Measurements from ENCODE around the gene FIBP.
A peak's percentile ranks its signal among the peaks of the same experiment; 100 is the strongest.

FIBP gene

DNA sequence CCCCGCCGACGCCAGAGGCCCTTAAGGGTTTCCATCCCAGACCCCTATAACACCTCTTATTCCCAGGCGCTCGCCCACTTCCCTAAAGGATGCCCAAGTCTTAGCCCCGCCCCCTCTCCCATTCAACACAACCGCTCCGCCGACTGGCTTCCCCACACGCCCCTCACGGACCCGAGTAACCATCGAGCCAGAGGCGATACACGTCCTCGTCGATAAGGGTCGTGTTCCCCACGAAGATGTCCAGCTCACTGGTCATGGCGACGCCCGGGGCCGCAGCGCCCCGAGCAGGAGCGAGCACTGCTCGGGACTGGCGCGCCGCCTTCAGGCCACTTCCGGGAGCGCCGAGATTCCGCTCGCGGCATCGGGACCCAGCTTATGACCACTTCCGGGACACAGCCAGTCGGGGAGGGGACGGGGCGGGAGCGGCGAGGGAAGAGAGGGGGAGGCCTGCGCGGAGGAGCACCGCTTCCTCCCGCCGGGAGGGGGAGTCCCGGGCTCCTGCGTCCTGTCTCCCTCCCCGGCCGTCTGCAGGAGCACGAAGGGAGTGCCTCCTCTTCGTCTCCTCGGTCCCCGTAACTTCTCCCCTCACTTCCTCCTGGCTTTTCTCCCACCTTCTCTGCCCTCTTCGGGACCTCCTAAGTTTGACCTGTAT lies at the start of gene FIBP:
Gene FIBP (minus strand): TSS at position 309 of the 652 bp plus-strand sequence. CDS start 53 bp downstream, at position 256.
- FAIRE-seq (peak; percentile 98), DNase-seq (ENCODE audit: insufficient read length, low spot score) (peak; percentile 99)

DNA sequence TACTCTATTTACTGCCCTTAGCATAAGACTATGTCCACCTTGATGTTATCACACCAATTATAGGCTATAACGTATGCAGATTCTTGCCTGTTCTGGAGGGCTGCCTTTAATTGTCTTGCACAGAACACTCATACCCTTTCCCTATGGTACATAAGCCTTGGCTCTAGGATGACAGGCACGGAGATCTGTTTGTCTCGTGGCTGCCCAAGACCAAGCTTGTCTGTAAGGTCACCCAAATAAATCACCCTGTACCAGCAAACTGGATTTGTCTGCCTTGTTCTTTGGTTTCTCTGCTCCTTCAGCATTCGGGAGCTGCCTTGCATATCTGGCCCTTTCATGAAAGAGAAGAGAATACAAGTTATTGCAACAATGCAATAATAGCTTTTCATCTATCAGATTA lies 49.5 kb upstream of the FIBP start:
- DNase-seq (ENCODE audit: insufficient read length, low spot score) (no peak), FAIRE-seq (peak; percentile 72)

DNA sequence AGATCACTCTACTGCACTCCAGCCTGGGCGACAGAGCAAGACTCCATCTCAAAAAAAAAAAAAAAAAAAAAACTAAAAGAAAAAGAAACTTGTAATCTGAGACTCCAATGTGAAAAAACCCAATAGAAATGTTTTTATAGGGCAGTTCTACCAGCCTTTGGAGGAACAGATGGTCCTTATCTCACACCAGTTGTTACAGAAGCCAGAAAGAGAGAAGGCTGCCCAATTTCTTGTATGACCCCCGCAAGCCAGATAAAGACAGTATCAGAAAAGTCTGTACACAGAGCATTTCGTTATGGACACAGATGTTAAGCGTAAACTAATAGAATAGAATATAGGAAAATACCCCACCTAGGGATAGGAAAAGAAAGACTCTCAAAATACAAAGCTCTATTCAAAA lies 45.7 kb upstream of the FIBP start:
- DNase-seq (ENCODE audit: insufficient read length, low spot score) (no peak), FAIRE-seq (no peak)

DNA sequence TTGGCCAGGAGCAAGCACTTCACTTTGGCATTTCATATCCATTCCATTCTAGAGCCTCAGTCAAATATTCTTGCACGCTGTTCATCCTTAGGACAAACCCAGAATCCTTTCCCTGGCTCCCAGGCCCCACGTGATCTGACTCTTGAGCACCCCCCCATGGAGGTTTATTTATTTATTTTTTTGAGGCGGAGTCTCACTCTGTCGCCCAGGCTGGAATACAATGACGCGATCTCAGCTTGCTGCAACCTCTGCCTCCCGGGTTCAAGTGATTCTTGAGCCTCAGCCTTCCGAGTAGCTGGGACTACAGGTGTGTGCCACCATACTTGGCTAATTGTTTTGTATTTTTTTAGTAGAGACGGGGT lies 44.3 kb upstream of the FIBP start:
- no peak for FAIRE-seq
- no peak for DNase-seq (ENCODE audit: insufficient read length, low spot score)

DNA sequence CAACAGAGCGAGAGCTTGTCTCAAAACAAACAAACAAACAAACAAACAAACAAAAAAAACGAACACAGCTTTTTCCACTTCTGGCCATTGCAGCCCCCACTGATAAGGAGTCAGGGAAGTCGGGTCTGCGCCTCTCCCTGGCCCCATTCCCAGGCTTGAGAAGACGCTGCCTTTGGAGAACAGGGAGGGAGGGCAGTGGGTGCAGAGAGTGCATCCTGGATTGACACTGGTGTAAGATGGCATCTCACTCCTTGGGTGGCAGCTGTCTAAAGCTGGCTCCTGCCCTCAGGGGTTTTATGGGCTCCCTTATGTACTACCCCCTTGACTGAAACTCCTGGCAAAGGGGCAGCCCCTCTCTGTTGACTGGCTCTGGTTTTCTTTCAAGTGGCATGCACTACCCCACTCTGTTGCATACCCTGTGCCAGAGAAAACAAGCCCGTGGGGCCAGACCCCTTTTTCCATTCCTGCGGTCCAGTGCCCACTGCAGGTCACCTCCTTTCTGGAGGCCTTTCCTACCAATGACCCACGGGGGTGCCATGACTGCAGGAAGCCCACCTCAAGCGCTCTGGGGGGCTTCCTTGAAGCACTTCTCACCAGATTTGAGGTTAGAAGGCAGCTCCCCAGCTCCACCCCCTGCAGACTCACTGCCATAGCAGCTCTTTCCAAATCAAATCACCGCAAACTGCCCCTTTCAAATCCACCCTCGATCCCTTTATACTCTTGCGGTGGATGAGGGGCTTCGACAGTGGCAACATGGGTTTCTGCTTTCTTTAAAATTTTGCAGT lies 43.7 kb upstream of the FIBP start:
- DNase-seq (ENCODE audit: insufficient read length, low spot score): no peak
- FAIRE-seq: peak; percentile 83

DNA sequence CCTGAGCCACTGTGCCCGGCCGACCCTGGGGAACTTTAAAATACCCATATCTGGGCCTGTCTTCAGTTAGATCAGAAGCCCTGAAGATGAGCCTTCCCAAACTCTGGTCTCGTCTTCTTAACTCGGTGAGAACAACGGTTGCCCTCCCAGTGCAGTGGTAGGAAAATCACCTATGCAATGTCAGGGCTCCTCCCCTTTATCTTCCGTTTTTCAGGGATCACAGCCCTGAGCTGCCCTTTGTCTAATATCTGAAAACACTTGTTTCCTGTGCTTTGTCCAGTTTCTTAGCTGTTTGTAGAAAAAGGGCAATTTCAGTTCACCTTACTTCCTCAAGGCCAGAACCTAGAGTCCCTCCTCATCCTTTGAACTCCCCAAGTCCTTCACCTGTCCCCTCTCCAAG lies 40.4 kb upstream of the FIBP start:
- DNase-seq (ENCODE audit: insufficient read length, low spot score) (no peak), FAIRE-seq (no peak)

DNA sequence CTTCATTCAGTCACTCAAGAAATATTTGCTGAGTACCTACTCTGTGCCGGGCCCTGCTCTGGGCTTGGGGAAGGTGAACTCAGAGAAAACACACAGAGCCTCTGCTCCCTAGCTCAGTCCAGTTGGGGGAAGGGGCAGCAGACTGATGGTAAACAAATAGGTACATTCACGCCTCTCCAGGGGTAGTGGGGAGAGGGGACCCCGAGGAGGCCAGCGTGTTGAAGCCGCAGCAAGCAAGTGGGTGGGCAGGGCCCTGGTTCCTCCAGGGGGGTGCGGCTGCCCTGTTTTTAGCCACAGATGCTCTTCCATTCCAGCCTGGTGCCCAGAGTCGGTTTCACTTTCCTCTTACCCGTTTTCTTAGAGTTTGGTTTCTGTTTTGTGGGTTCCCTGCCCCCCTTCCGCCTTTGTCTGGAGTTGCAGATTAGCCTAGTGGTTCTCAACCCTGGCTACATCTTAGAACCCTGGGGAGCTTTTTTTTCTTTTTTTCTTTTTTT lies 39.7 kb upstream of the FIBP start:
- FAIRE-seq: no peak
- no peak for DNase-seq (ENCODE audit: insufficient read length, low spot score)

DNA sequence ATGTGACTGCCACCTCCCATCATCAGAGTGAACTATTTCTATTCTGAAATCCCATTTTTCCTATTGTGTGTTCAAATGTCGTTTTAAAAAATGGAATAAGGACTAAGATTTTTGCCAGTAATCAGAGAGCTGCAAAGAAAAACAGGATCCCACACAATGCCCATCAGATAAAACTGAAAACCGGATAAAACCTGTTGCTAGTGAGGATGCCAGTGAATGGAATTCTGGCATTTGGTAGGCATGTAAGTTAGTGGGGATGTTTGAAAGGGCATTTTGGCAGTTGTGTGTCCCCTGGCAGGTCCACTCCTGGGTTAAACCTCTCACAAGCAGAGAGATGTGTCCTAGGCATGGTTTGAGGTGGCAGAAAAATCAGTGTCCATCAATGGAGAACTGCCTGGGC lies 37.1 kb upstream of the FIBP start:
- DNase-seq (ENCODE audit: insufficient read length, low spot score): no peak
- no peak for FAIRE-seq

DNA sequence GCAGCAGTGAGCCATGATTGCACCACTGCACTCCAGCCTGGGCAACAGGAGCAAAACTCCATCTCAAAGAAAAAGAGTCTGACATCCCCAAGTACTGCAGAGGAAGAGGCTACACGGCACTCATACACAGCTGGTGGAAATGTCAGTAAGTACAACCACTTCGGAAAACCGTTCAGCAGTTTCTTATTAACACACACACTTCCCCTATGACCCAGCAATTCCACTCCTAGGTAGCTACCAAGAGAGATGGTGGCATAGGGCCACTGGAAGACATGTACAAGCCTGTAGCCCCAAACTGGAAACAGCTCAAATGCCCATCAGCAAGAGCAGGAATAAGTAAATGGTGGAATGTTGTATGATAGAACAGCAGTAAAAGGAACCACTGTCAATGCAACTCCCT lies 34.3 kb upstream of the FIBP start:
- FAIRE-seq: peak; percentile 75
- DNase-seq (ENCODE audit: insufficient read length, low spot score): no peak

DNA sequence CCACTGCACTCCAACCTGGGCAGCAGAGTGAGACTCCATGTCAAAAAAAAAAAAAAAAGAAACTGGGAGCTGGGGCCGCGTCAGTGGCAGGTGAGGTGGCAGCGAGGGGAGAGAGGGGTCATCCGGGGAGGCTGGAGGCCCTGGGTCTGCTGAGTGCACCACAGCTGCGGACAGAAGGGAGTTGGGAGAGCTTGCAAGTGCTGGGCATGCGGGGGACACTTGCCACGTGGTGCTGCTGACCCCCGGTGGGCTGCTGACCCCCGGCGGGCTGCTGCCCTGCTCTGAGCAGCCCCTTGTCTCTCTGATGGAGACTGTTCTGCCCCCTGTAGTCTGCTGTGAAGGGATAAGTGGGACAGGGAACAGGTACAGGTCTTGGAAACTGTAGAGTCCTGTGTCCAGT lies 33.6 kb upstream of the FIBP start:
- no peak for FAIRE-seq
- no peak for DNase-seq (ENCODE audit: insufficient read length, low spot score)

DNA sequence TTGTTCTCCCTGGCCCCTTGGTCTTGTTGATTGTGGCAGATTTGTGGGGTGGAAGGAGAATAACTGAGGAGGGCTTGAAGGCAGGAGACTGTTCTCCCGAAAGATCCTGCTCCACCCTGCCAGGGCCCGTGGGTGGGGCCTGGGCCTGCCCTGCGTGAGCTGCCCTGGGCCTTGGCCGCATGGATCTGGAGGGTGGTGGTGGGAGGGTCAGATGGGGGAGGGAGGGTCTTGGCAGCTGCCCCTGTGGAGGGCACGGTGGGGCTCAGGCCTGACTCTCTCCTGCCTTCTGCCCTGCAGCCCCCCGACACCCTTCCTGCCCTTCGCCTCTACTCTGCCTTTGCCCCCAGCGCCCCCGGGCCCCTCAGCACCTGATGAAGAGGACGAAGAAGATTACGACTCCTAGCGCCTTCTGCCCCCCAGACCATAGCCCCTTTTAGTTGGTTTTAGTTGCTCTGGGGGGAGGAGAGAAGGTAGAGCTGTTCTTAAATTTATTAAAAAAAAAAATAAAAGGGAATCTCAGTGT lies 32.8 kb upstream of the FIBP start:
- DNase-seq (ENCODE audit: insufficient read length, low spot score) (no peak), FAIRE-seq (no peak)

DNA sequence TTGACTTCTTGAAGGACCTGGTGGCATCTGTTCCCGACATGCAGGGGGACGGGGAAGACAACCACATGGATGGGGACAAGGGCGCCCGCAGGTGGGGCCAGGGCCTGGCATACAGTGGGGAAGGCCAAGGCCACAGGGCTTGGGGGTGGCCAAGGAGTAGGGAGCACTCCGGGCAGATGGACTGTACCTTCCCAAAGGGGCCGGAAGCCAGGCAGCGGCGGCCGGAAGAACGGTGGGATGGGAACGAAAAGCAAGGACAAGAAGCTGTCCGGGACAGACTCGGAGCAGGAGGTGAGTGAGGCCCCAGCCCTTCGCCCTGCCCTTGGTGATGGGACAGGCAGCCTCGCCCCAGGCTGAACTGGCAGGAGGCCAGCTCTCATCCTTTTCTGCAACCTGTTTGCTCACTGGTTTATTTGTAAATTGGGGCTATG lies 32.1 kb upstream of the FIBP start:
- DNase-seq (ENCODE audit: insufficient read length, low spot score): no peak
- FAIRE-seq: peak; percentile 80

DNA sequence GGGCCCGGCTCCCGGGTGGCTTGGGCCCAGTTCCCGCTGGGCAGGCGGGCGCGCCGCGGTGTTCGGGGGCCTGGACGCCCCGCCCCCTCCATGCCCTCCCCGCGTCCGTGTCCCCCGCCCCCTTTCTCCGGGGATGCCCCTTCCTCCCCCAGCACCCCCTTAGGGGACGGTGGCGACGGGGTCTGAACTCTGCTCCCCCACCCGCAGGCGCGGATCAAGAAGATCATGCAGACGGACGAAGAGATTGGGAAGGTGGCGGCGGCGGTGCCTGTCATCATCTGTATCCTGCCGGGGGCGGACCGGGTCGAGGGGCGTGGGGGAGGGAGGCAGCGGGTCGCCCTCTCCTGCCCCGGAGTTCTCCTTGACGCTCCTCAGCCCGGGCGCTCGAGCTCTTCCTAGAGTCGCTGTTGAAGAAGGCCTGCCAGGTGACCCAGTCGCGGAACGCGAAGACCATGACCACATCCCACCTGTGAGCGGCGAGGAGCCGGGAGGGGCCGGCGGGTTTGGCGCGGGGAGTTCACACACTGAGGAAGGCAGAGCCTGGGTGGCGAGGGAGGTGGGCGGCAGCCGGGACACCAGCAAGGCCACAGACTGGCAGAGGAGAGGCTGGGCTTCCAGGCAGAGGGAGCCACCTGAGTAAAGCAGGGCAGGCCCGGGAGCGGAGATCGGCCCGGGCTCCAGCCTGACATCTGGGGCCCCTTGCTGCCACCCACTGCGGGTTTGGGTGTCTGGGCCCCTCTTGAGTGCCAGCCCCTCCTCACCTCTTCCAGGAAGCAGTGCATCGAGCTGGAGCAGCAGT lies 31.5 kb upstream of the FIBP start:
- DNase-seq (ENCODE audit: insufficient read length, low spot score) (no peak), FAIRE-seq (peak; percentile 89)

DNA sequence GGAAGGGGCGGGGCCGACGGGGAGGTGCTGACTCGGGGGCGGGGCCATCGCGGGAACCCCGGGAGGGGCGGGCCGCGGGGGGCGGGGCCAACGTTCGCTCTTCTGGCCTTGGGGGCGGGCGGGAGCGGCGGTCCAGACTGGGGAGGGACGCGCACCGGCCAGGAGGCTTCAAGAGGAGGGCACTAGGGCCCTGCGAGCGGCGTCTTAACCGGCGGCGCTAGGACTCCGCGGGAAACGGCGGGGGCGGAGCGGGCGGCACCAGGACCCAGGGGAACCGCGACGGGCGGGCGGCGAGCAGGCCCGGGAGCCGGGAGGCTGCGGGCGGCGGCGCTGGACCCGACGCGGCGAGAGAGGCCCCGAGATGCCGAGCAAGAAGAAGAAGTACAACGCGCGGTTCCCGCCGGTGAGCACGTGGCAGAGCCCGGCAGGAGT lies 30.9 kb upstream of the FIBP start, which contains the start of gene DRAP1:
Gene DRAP1 (plus strand): TSS at position 286 of the 432 bp plus-strand sequence. CDS start 76 bp downstream, at position 362.
- peak; percentile 98 for DNase-seq (ENCODE audit: insufficient read length, low spot score)
- FAIRE-seq: no peak

DNA sequence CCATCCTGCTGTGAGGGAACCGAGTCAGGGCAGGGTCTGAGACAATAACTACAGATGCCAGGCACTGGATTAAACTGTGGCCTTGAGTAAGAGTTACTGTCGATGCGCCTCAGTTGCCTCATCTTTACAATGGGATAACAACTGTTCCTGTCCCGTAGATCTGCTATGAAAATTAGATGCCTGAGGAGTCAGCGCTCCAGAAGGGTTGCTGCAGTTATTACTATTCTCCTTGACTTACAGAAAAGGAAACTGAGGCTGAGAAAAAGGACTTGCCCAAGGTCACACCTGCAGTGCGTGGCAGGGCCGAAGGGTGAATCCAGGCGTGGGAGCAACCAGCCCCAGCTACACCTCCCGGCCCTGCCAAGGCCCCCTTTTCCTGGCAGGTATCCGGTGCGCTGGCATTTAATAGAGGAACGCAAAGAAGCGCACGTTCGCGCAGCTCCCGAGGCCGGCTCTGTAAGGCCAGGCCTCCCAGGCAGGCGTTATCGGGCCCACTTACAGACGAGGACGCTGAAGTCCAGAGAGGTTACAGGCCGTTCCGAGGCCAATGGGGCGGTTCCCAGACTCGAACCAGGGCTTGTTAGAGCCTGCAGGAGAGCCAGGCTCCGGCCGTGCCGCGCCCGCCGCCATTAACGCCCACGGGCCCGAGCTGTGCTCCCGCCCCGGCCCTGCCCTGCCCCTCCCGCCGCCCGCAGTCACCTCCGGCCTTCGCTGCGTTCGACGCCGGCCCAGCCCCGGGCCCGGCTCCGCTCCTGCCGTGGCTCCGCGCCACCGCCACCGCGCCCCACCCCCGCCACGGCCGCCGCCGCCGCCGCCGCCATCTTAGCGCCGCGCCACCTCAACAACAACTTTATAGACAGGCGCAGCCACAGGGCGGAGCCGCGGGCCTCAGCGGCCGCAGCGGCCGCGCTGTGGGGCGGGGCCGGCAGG lies 30.2 kb upstream of the FIBP start, which contains the start of gene C11orf68:
Gene C11orf68 (minus strand): TSS at position 852 of the 930 bp plus-strand sequence. CDS start 31 bp downstream, at position 821.
- DNase-seq (ENCODE audit: insufficient read length, low spot score): no peak
- FAIRE-seq: peak; percentile 97

DNA sequence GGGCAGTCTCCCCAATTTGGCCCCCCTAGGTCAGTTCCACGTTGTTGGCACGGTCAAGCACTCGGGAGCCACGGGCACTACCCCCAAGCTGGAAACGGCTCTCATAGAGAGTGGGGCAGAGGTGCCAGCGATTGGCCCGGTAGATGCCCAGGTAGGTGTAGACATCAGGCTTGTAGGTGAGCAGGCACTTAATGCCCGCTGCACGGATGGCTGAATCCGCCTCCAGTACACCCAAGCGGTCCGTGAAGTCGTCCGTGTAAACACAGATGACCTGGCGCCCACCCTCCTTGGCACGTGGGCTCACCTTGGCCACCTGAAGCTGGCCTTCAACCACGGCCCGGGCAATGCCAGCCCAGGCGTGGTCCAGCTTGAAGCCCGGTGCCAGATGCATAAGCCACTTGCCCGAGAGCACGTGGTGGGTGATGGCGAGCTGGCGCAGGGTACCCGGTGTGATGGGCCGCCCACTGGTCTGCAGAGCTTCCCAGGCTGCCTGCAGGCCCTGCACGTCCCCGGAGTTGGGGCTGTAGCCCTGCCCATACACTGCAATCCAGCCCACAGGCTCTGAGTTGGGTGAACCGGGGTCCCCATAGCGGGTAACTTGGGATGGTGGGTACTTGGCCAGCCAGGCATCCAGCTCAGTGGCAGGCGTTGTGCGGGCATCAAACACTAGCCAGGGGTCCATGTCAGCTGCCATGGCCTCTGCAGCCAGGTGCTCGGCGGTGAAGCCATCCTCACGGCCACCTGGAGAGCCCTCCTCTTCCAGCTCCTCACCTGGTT lies 29.4 kb upstream of the FIBP start:
- no peak for FAIRE-seq
- DNase-seq (ENCODE audit: insufficient read length, low spot score): no peak

DNA sequence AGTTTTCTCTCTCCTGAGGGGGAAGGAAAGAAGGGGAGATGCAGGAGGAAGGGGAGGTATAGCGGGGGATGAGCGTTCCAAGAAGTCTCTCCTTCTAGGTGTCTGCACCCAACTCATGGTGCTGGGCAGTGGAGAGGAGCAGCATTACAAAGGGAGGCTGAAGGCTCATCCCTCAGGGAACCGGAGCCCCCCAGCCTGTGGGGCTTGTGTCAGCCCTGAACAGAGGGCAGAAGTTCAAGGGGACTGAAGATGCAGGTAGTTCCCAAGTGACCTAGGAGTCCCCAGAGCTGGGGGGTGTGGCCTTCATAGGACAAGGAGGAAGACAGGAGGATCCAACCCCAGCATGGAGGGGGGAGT lies 28.8 kb upstream of the FIBP start:
- no peak for FAIRE-seq
- no peak for DNase-seq (ENCODE audit: insufficient read length, low spot score)

DNA sequence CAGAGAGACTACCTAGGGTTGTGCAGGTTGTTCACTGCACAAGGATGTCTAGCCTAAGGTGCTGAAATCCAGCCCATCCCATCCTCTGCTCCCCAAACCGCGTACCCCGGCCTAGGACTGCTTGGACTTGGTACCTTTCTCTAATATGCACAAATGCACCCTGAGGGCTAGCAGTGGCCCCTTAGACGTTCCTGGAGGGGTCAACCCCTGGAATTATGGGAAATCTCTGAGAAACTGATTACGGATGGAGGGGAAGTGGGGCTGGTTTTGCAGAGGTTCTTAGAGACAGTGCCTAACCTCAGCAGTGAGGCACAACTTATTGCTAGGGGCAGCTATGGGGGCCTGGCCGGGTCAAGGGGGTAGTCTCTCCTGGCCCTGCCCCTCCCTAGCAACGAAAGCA lies 28.1 kb upstream of the FIBP start:
- FAIRE-seq (no peak), DNase-seq (ENCODE audit: insufficient read length, low spot score) (no peak)

DNA sequence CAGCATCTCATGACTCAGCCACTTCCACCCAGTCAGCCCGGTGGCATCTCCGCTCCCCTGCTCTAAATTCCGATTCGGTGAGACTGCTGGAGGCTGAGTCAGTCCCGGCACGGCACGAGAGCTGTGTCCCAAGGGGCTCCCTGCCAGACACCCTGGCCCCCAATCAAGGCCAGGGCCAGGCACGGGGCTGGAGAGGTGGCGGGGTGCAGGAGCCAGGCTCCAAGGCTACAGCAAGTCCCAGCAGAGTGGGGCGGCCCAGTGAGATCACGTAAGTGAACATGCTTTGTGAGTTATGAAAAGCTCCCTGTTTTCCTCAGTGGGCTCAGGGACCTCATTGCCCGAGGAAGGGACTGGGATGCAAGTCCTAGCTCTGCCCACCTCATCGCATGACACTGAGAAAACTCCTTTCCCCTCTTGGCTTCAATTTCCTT lies 27.6 kb upstream of the FIBP start:
- peak; percentile 99 for DNase-seq (ENCODE audit: insufficient read length, low spot score)
- FAIRE-seq: peak; percentile 100

Measured in HTR-8/SVneo (cell line).